ENCODE results near the gene NLRC5.

DNA sequence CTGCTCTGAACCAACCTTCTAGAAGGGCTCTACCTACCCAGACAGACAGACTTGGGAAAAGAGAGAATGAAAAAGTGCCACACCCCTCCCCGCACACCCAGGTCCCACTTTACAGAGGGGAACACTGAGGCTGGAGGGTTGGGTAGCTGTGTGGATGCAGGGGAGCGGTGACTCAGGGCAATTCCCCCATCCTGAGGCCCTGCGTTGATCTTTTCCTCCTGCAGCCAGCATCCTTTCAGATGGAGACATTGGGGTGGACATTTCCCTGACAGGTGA, 17.7 kb upstream of the NLRC5 start:
- TF ChIP-seq, protein P1, sequence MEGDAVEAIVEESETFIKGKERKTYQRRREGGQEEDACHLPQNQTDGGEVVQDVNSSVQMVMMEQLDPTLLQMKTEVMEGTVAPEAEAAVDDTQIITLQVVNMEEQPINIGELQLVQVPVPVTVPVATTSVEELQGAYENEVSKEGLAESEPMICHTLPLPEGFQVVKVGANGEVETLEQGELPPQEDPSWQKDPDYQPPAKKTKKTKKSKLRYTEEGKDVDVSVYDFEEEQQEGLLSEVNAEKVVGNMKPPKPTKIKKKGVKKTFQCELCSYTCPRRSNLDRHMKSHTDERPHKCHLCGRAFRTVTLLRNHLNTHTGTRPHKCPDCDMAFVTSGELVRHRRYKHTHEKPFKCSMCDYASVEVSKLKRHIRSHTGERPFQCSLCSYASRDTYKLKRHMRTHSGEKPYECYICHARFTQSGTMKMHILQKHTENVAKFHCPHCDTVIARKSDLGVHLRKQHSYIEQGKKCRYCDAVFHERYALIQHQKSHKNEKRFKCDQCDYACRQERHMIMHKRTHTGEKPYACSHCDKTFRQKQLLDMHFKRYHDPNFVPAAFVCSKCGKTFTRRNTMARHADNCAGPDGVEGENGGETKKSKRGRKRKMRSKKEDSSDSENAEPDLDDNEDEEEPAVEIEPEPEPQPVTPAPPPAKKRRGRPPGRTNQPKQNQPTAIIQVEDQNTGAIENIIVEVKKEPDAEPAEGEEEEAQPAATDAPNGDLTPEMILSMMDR (IDR thresholded peaks at IDR 0.05): no peak
- TF ChIP-seq POLR2A (IDR thresholded peaks at IDR 0.05): no peak

All from body of pancreas (tissue), 4 donors.